Thyroid gland (tissue), 4 donors: ENCODE results near the gene MAN2B1.
"Not testable (repeated sequence)": the region's sequence is repeated elsewhere in the genome, so short reads cannot be mapped to it uniquely, and the experiment has no call there.

ENCODE experiments used
- POLR2A ChIP-seq, 2 donors: fragments of 450-650 bp; IDR thresholded peaks; one replicate each; pipeline ENCODE4 v1.6.1; 2017; ENCODE audit warnings: antibody characterized with exemption in 2 of 2, mild to moderate bottlenecking in 2 of 2, moderate library complexity in 1 of 2
- TF ChIP-seq, protein P1 (sequence below), 6 experiments: fragments of 200-600 bp in 3 of 6; fragments of 450-650 bp in 3 of 6; sonication (generic) in 3 of 6; IDR thresholded peaks; one replicate each; pipeline ENCODE4 v1.5.1; 2016 to 2019; ENCODE audit warnings: antibody characterized with exemption in 6 of 6, mild to moderate bottlenecking in 2 of 6, inconsistent platforms in 1 of 6, moderate library complexity in 1 of 6

DNA sequence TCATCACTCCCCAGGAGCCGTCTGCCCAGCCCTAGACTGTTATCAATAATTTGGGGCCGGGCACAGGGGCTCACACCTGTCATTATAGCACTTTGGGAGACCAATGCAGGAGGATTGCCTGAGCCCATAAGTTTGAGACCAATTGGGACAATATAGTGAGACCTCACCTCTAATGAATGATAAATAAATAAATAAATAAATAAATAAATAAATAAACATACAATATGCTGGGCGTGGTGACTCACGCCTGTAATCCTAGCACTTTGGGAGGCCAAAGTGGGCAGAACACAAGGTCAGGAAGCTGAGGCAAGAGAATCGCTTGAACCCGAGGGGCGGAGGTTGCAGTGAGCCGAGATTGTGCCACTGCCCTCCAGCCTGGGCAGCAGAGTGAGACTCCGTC, 46.8 kb upstream of the MAN2B1 start:
- TF ChIP-seq, protein P1, sequence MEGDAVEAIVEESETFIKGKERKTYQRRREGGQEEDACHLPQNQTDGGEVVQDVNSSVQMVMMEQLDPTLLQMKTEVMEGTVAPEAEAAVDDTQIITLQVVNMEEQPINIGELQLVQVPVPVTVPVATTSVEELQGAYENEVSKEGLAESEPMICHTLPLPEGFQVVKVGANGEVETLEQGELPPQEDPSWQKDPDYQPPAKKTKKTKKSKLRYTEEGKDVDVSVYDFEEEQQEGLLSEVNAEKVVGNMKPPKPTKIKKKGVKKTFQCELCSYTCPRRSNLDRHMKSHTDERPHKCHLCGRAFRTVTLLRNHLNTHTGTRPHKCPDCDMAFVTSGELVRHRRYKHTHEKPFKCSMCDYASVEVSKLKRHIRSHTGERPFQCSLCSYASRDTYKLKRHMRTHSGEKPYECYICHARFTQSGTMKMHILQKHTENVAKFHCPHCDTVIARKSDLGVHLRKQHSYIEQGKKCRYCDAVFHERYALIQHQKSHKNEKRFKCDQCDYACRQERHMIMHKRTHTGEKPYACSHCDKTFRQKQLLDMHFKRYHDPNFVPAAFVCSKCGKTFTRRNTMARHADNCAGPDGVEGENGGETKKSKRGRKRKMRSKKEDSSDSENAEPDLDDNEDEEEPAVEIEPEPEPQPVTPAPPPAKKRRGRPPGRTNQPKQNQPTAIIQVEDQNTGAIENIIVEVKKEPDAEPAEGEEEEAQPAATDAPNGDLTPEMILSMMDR (IDR thresholded peaks at IDR 0.05): not testable (repeated sequence)
- TF ChIP-seq POLR2A (IDR thresholded peaks at IDR 0.05): not testable (repeated sequence)
